ENCODE results near the gene ZNF41. TPM values are rescaled to one million over a fixed set of nuclear protein-coding genes. Genes with fewer than 3 reads are reported as not detected.

The ZNF41 gene
- total and polyA plus RNA-seq, 2 of the 8 experiments (the other 6 are each of a cell fraction or from before 2014, with no cell fraction given), result 1.8 to 5.3 TPM

GRCh38 chrX:47420962-47421361, 62.1 kb downstream of the ZNF41 start:
- H3K27ac ChIP-seq (ENCODE audit: low read depth, low read length), result no peak overlapping the region
- no peaks in the 10 kb centered on the region for H3K4me1 ChIP-seq (replicated peaks in 1 of 4; ENCODE audit: control insufficient read depth in 3 of 4, insufficient read depth in 4 of 4, low read length in 3 of 4)
- H2BK20ac ChIP-seq (ENCODE audit: low read length), result no peak overlapping the region
- FAIRE-seq, result no peak
- H2BK120ac ChIP-seq (replicated peaks; ENCODE audit: low read depth, low read length), result no peak overlapping the region
- no peaks in the 10 kb centered on the region for H3K79me2 ChIP-seq (ENCODE audit: control insufficient read depth in 1 of 2, insufficient read depth in 2 of 2, low read length in 2 of 2)
- H4K5ac ChIP-seq (ENCODE audit: insufficient read length, low read depth, low read length), result no peak overlapping the region
- no peaks in the 10 kb centered on the region for H3K36me3 ChIP-seq (ENCODE audit: control insufficient read depth in 2 of 4, insufficient read depth in 4 of 4, low read length in 3 of 4)
- no peak overlapping the region for H3K14ac ChIP-seq (ENCODE audit: insufficient read length)
- ChIA-PET POLR2A (ENCODE audit: partially characterized antibody) (no interaction called here), CTCF (ENCODE audit: partially characterized antibody) (no interaction called here)
- H3K56ac ChIP-seq (replicated peaks; ENCODE audit: insufficient read length, low read depth, low read length), result no peak overlapping the region
- no peak overlapping the region for H3K4me3 ChIP-seq (ENCODE audit: extremely low read depth in 1 of 4, insufficient read depth in 2 of 4, low read depth in 3 of 4, low read length in 4 of 4)
- DNase-seq (ENCODE audit: low read depth in 1 of 2, low spot score in 2 of 2), result no peak
- no peak overlapping the region for H2BK15ac ChIP-seq (ENCODE audit: low read length)
- no peaks in the 10 kb centered on the region for H3K23me2 ChIP-seq (ENCODE audit: low read depth, low read length)
- no peaks in the 10 kb centered on the region for H3K79me1 ChIP-seq (ENCODE audit: low read depth, low read length)
- H2AFZ ChIP-seq (ENCODE audit: low read length), result no peak overlapping the region
- H3K9me3 ChIP-seq (ENCODE audit: insufficient read depth in 2 of 2, low read depth in 1 of 2, low read length in 1 of 2), result no peaks in the 10 kb centered on the region
- no peak overlapping the region for H3K9ac ChIP-seq (replicated peaks in 1 of 4; ENCODE audit: extremely low read depth in 1 of 4, low read depth in 3 of 4, low read length in 3 of 4)
- H4K8ac ChIP-seq (ENCODE audit: extremely low read depth, insufficient read depth, low read length), result no peak overlapping the region
- H4K91ac ChIP-seq (replicated peaks; ENCODE audit: insufficient read length, low read length), result no peak overlapping the region
- WGBS, 2 experiments (ENCODE audit: extremely low coverage in 1 of 2, insufficient coverage in 1 of 2, insufficient read length in 1 of 2, insufficient replicate concordance in 2 of 2, low coverage in 1 of 2, low lambda C conversion rate in 2 of 2, missing lambda C conversion rate in 1 of 2), result 90% methylated on average over 4 of the region's 5 CpGs; no CpG with 5 or more reads in 1 of the 2 experiments
- no peak overlapping the region for H2BK12ac ChIP-seq (ENCODE audit: low read depth, low read length)
- no peak overlapping the region for H3K18ac ChIP-seq (ENCODE audit: extremely low read depth, low read length)
- H2AK5ac ChIP-seq (ENCODE audit: low read depth, low read length), result no peak overlapping the region
- no peak overlapping the region for H2BK5ac ChIP-seq (ENCODE audit: low read depth, low read length)
- H3K4ac ChIP-seq (replicated peaks; ENCODE audit: insufficient read length, low read depth, low read length), result no peak overlapping the region
- no peak overlapping the region for H3K4me2 ChIP-seq (ENCODE audit: insufficient read depth in 1 of 2, low read depth in 2 of 2, low read length in 2 of 2)
- H3K23ac ChIP-seq (ENCODE audit: insufficient read length), result no peak overlapping the region
- no peaks in the 10 kb centered on the region for H3K27me3 ChIP-seq (replicated peaks in 1 of 4; ENCODE audit: control insufficient read depth in 3 of 4, extremely low read depth in 1 of 4, insufficient read depth in 3 of 4, low read length in 3 of 4)
- H4K20me1 ChIP-seq (replicated peaks in 1 of 2; ENCODE audit: control insufficient read depth in 1 of 2, insufficient read depth in 2 of 2, low read length in 2 of 2), result no peaks in the 10 kb centered on the region
- TF ChIP-seq, protein P1, sequence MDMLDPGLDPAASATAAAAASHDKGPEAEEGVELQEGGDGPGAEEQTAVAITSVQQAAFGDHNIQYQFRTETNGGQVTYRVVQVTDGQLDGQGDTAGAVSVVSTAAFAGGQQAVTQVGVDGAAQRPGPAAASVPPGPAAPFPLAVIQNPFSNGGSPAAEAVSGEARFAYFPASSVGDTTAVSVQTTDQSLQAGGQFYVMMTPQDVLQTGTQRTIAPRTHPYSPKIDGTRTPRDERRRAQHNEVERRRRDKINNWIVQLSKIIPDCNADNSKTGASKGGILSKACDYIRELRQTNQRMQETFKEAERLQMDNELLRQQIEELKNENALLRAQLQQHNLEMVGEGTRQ (IDR thresholded peaks at IDR 0.05; ENCODE audit: low read length), result no peak
- no peak for TF ChIP-seq MAX (IDR thresholded peaks at IDR 0.05)
- no peak for TF ChIP-seq ATF2 (IDR thresholded peaks at IDR 0.05; ENCODE audit: low read length)
- no peak for TF ChIP-seq TBP (IDR thresholded peaks at IDR 0.05; ENCODE audit: low read depth, low read length)
- no peak for TF ChIP-seq KDM4A (IDR thresholded peaks at IDR 0.05; ENCODE audit: low read depth, low read length, severe bottlenecking)
- TF ChIP-seq RFX5 (IDR thresholded peaks at IDR 0.05; ENCODE audit: borderline replicate concordance, low read depth, low read length), result no peak
- no peak for TF ChIP-seq BACH1 (IDR thresholded peaks at IDR 0.05; ENCODE audit: low read length)
- TF ChIP-seq ZNF274 (IDR thresholded peaks at IDR 0.05; ENCODE audit: borderline replicate concordance, extremely low read depth, low read length), result no peak
- TF ChIP-seq SIN3A (conservative IDR thresholded peaks at IDR 0.05 in 1 of 2, IDR thresholded peaks at IDR 0.05 in 1 of 2; ENCODE audit: low read depth in 1 of 2, low read length in 2 of 2), result no peak
- TF ChIP-seq TAF7 (optimal IDR thresholded peaks at IDR 0.05; ENCODE audit: borderline replicate concordance, low read depth, low read length), result no peak
- TF ChIP-seq RNF2 (IDR thresholded peaks at IDR 0.05; ENCODE audit: borderline replicate concordance, low read depth, low read length, missing control alignments, poor library complexity, severe bottlenecking), result no peak

All from H1 (cell line).